Osteoblast (primary cell): ENCODE data around the gene ULK4. TPM values are rescaled to one million over a fixed set of nuclear protein-coding genes. Genes with fewer than 3 reads are reported as not detected.
A peak's percentile ranks its signal among the peaks of the same experiment; 100 is the strongest.
"Not testable (repeated sequence)": the region's sequence is repeated elsewhere in the genome, so short reads cannot be mapped to it uniquely, and the experiment has no call there.

ENCODE experiments used
- DNase-seq: peaks from one replicate; pipeline ENCODE4 v3.0.0; 2011; ENCODE audit warnings: low spot score, mixed read lengths; ENCODE audit not compliant: insufficient read length; ENCODE audit errors: missing footprints
- H2AFZ ChIP-seq: 2 replicates; pipeline ENCODE4 v1.6.0; 2011; ENCODE audit warnings: mild to moderate bottlenecking, low read length
- H3K27ac ChIP-seq: 2 replicates; pipeline ENCODE4 v1.5.1; 2011; ENCODE audit warnings: mild to moderate bottlenecking, low read depth, low read length, moderate library complexity
- H3K27me3 ChIP-seq: 2 replicates; pipeline ENCODE4 v1.6.0; 2012; ENCODE audit warnings: mild to moderate bottlenecking, control low read depth, inconsistent platforms, low read length, moderate library complexity; ENCODE audit not compliant: insufficient read depth
- H3K36me3 ChIP-seq: 2 replicates; pipeline ENCODE4 v1.5.1; 2011; ENCODE audit warnings: mild to moderate bottlenecking, low read length, control low read depth, moderate library complexity; ENCODE audit not compliant: insufficient read depth
- H3K4me1 ChIP-seq: 2 replicates; pipeline ENCODE4 v1.5.1; 2011; ENCODE audit warnings: mild to moderate bottlenecking, low read length, control low read depth, moderate library complexity; ENCODE audit not compliant: insufficient read depth
- H3K4me2 ChIP-seq: 2 replicates; pipeline ENCODE4 v1.6.0; 2011; ENCODE audit warnings: mild to moderate bottlenecking, low read length; ENCODE audit not compliant: insufficient read depth
- H3K4me3 ChIP-seq: fragments of 200-600 bp; sonication (generic); 3 replicates; pipeline ENCODE4 v1.5.1; 2012; ENCODE audit warnings: mild to moderate bottlenecking, low read length, inconsistent platforms; ENCODE audit not compliant: insufficient read depth
- H3K79me2 ChIP-seq: 2 replicates; pipeline ENCODE4 v1.6.0; 2012; ENCODE audit warnings: mild to moderate bottlenecking, low read length, control low read depth, inconsistent platforms; ENCODE audit not compliant: insufficient read depth
- H3K9me3 ChIP-seq: 2 replicates; pipeline ENCODE4 v1.5.1; 2011; ENCODE audit warnings: low read depth, low read length, control low read depth
- H4K20me1 ChIP-seq: 2 replicates; pipeline ENCODE4 v1.6.0; 2012; ENCODE audit warnings: mild to moderate bottlenecking, low read length, control low read depth; ENCODE audit not compliant: insufficient read depth
- total RNA-seq: library from RNA; depleted of rRNA; stranded (reverse); fragments of >200 nt; gene quantifications from 2 replicates; pipeline ENCODE4 v1.2.3, GENCODE V29; 2012
- TF ChIP-seq, protein P1 (sequence below): IDR thresholded peaks from 2 replicates; pipeline ENCODE4 v1.5.1; 2011; ENCODE audit warnings: mild to moderate bottlenecking, low read depth, low read length, moderate library complexity; ENCODE audit errors: extremely low read depth

The ULK4 gene
- total RNA-seq, 1 donor = 20.6 TPM

DNA sequence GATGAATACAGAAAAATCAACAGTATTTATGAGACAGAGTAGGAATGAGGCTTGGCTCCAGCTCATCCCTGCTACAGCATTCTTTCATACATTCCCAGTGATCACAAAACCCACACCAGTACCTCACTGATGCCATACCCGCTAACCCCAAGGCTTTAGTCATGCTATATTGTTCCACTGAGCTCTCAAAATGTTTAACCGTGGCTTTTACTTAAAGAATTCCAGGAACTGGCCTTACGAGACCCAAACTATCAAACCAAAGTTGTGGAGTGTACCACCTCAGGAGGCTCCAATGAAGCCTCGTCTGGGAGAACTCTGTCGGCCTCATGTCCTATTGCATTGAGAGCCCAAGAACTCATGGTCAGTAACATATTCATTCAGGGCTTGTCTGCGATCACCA, 278.9 kb downstream of the ULK4 start:
- TF ChIP-seq, protein P1, sequence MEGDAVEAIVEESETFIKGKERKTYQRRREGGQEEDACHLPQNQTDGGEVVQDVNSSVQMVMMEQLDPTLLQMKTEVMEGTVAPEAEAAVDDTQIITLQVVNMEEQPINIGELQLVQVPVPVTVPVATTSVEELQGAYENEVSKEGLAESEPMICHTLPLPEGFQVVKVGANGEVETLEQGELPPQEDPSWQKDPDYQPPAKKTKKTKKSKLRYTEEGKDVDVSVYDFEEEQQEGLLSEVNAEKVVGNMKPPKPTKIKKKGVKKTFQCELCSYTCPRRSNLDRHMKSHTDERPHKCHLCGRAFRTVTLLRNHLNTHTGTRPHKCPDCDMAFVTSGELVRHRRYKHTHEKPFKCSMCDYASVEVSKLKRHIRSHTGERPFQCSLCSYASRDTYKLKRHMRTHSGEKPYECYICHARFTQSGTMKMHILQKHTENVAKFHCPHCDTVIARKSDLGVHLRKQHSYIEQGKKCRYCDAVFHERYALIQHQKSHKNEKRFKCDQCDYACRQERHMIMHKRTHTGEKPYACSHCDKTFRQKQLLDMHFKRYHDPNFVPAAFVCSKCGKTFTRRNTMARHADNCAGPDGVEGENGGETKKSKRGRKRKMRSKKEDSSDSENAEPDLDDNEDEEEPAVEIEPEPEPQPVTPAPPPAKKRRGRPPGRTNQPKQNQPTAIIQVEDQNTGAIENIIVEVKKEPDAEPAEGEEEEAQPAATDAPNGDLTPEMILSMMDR = no peak
- DNase-seq = no peak
- H3K79me2 ChIP-seq = no peaks in the 10 kb centered on the region
- peaks cover 51% of the 10 kb centered on the region for H3K4me1 ChIP-seq
- peak overlapping the region; percentile 55 for H3K4me3 ChIP-seq
- H3K9me3 ChIP-seq = no peaks in the 10 kb centered on the region
- no peaks in the 10 kb centered on the region for H4K20me1 ChIP-seq
- H3K4me2 ChIP-seq = peak overlapping the region; percentile 84
- H3K27ac ChIP-seq = peak overlapping the region; percentile 100
- no peaks in the 10 kb centered on the region for H3K27me3 ChIP-seq
- H3K36me3 ChIP-seq = no peaks in the 10 kb centered on the region
- H2AFZ ChIP-seq = no peak overlapping the region

DNA sequence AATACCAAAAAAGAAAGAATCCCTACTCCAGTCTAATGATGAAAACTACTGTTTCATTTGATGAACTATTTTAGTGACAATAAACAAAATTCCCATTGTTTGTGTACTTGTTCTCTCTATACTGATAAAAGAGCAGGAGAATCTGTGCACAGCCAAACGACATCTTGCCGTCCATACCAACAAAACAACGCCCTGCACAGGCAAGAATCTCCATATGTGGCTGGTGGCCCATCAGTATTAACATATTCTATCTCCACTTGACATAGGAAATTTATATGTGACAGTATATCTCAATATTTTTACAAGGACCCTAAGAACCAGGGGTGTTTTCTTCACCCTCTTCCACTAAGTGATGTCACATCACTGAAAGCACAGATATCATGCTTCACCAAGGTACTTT, 279.5 kb downstream of the ULK4 start:
- Histone ChIP-seq H3K4me1 (peaks cover 51% of the 10 kb centered on the region), H3K4me3 (peak overlapping the region; percentile 25), H2AFZ (no peak overlapping the region), H3K9me3 (no peaks in the 10 kb centered on the region), H3K4me2 (peak overlapping the region; percentile 84), H4K20me1 (no peaks in the 10 kb centered on the region), H3K79me2 (no peaks in the 10 kb centered on the region), H3K27me3 (no peaks in the 10 kb centered on the region), H3K36me3 (no peaks in the 10 kb centered on the region), H3K27ac (peak overlapping the region; percentile 100)
- TF ChIP-seq, protein P1 = no peak
- DNase-seq = no peak

DNA sequence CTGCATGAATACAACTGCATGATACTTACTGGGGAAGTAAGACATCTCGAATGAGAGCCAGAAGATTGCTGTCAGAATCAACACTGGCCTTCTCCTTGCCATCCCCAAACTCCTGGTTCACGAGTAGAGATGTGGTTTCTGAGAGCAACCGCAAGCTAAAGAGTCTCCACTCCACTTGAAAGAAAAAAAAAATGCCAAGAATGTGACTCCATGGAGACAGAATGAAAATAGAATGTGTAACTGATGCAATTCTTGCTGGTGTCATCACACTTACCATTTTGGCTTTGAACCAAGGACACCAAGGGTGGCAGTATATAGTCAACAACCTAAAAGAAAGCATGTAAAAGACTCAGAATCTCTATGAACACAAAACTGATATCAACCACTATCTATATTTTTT, 280.4 kb downstream of the ULK4 start:
- Histone ChIP-seq H2AFZ (no peak overlapping the region), H3K27ac (peak overlapping the region; percentile 100), H3K9me3 (no peaks in the 10 kb centered on the region), H3K4me1 (peaks cover 51% of the 10 kb centered on the region), H3K4me3 (no peak overlapping the region), H3K4me2 (peak overlapping the region; percentile 59), H4K20me1 (no peaks in the 10 kb centered on the region), H3K27me3 (no peaks in the 10 kb centered on the region), H3K79me2 (no peaks in the 10 kb centered on the region), H3K36me3 (no peaks in the 10 kb centered on the region)
- TF ChIP-seq, protein P1 = no peak
- DNase-seq = no peak

DNA sequence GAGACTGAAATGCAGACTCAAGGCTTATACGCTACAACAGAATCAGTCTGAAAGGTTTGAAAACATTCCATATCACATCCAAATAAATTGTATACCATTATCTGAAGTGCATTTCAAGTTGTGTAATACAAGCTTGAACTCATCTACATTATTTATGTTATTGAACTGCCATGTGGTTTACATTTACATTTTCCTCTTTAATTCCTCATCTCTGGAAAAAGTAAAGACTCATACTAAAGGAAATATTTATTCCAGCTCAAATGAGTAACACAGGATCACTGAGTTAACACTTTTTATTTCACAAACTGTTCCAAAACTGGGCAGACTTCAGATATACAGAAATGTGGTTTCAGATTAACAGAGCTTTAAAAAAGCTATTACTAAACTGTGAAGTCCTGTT, 282.5 kb downstream of the ULK4 start:
- TF ChIP-seq, protein P1 = no peak

DNA sequence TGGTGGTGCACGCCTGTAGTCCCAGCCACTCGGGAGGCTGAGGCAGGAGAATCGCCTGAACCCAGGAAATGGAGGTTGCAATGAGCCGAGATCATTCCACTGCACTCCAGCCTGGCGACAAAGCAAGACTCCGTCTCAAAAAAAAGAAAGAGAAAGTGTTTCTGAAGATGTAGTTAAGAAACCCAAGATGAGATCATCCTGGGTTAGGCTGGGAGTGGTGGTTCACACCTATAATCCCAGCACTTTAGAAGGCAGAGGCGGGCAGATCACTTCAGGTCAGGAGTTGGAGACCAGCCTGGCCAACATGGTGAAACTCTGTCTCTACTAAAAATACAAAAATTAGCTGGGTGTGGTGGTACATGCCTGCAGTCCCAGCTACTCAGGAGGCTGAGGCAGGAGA, 286.8 kb downstream of the ULK4 start:
- not testable (repeated sequence) for H3K9me3 ChIP-seq

More for the DNA sequence above, 282.5 kb downstream of the ULK4 start:
- Histone ChIP-seq H3K4me2 (no peak overlapping the region), H3K4me1 (peaks cover 37% of the 10 kb centered on the region), H3K4me3 (no peak overlapping the region), H3K27me3 (no peaks in the 10 kb centered on the region), H3K79me2 (no peaks in the 10 kb centered on the region), H3K27ac (no peak overlapping the region), H3K36me3 (no peaks in the 10 kb centered on the region), H3K9me3 (no peaks in the 10 kb centered on the region), H4K20me1 (no peaks in the 10 kb centered on the region), H2AFZ (no peak overlapping the region)
- no peak for DNase-seq

More for the DNA sequence above, 286.8 kb downstream of the ULK4 start:
- not testable (repeated sequence) for H3K4me1 ChIP-seq, H3K27ac ChIP-seq, DNase-seq, H2AFZ ChIP-seq, H3K36me3 ChIP-seq, H4K20me1 ChIP-seq, H3K4me3 ChIP-seq, H3K27me3 ChIP-seq, H3K4me2 ChIP-seq, H3K79me2 ChIP-seq
